ENCODE data around the gene CYTH4. TPM values are rescaled to one million over a fixed set of nuclear protein-coding genes. Genes with fewer than 3 reads are reported as not detected.
A peak's percentile ranks its signal among the peaks of the same experiment; 100 is the strongest.

CYTH4 gene
- total and polyA plus RNA-seq, 2 of the 8 experiments (the other 6 are each of a cell fraction or from before 2014, with no cell fraction given), result 0.09 TPM; not detected in 1

GRCh38 chr22:37298748-37299495, 16.6 kb downstream of the CYTH4 start:
- Histone ChIP-seq H3K9me3 (ENCODE audit: insufficient read depth in 2 of 2, low read depth in 1 of 2, low read length in 1 of 2) (no peaks in the 10 kb centered on the region), H2AK5ac (ENCODE audit: low read depth, low read length) (0 out of 2 replicates have a peak overlapping the region, but pooled peaks have one; percentile 24), H3K23me2 (ENCODE audit: low read depth, low read length) (no peaks in the 10 kb centered on the region; the same call in 1 of the 2 replicates), H2BK12ac (ENCODE audit: low read depth, low read length) (peak overlapping the region; percentile 39; the same call in 1 of the 2 replicates), H2BK120ac (replicated peaks; ENCODE audit: low read depth, low read length) (no peak overlapping the region), H3K4me1 (replicated peaks in 1 of 4; ENCODE audit: control insufficient read depth in 3 of 4, insufficient read depth in 4 of 4, low read length in 3 of 4) (peaks cover 0 to 13% (median 3%) of the 10 kb centered on the region in 4 experiments; a peak in 4 of 7 replicates), H2BK20ac (ENCODE audit: low read length) (no peak overlapping the region), H3K4ac (replicated peaks; ENCODE audit: insufficient read length, low read depth, low read length) (no peak overlapping the region), H4K20me1 (replicated peaks in 1 of 2; ENCODE audit: control insufficient read depth in 1 of 2, insufficient read depth in 2 of 2, low read length in 2 of 2) (no peaks in the 10 kb centered on the region), H3K23ac (ENCODE audit: insufficient read length) (no peak overlapping the region), H3K14ac (ENCODE audit: insufficient read length) (no peak overlapping the region), H3K56ac (replicated peaks; ENCODE audit: insufficient read length, low read depth, low read length) (no peak overlapping the region), H3K4me2 (ENCODE audit: insufficient read depth in 1 of 2, low read depth in 2 of 2, low read length in 2 of 2) (no peak overlapping the region), H3K9ac (replicated peaks in 1 of 4; ENCODE audit: extremely low read depth in 1 of 4, low read depth in 3 of 4, low read length in 3 of 4) (no peak overlapping the region), H3K4me3 (ENCODE audit: extremely low read depth in 1 of 4, insufficient read depth in 2 of 4, low read depth in 3 of 4, low read length in 4 of 4) (no peak overlapping the region), H3K36me3 (ENCODE audit: control insufficient read depth in 2 of 4, insufficient read depth in 4 of 4, low read length in 3 of 4) (no peaks in the 10 kb centered on the region), H4K91ac (replicated peaks; ENCODE audit: insufficient read length, low read length) (no peak overlapping the region), H2BK15ac (ENCODE audit: low read length) (no peak overlapping the region), H3K18ac (ENCODE audit: extremely low read depth, low read length) (no peak overlapping the region), H2AFZ (ENCODE audit: low read length) (no peak overlapping the region), H3K79me1 (ENCODE audit: low read depth, low read length) (no peaks in the 10 kb centered on the region), H4K8ac (ENCODE audit: extremely low read depth, insufficient read depth, low read length) (peak overlapping the region; percentile 75), H3K79me2 (ENCODE audit: control insufficient read depth in 1 of 2, insufficient read depth in 2 of 2, low read length in 2 of 2) (no peaks in the 10 kb centered on the region), H4K5ac (ENCODE audit: insufficient read length, low read depth, low read length) (no peak overlapping the region), H2BK5ac (ENCODE audit: low read depth, low read length) (peak overlapping the region; percentile 66; the same call in 1 of the 2 replicates), H3K27me3 (replicated peaks in 1 of 4; ENCODE audit: control insufficient read depth in 3 of 4, extremely low read depth in 1 of 4, insufficient read depth in 3 of 4, low read length in 3 of 4) (peaks cover 0 to 10% (median 1%) of the 10 kb centered on the region in 4 experiments; a peak in 2 of 7 replicates), H3K27ac (ENCODE audit: low read depth, low read length) (no peak overlapping the region)
- CTCF ChIA-PET (ENCODE audit: partially characterized antibody), result interaction anchor here (1.3 to 3.0 kb wide), 6 partner anchors 14 to 130 kb away, joined by 3 to 11 read pairs (median 4); no protein-coding TSS in a partner anchor
- TF ChIP-seq SP4 (IDR thresholded peaks at IDR 0.05; ENCODE audit: low read length), result no peak
- no peak for TF ChIP-seq SIX5 (IDR thresholded peaks at IDR 0.05; ENCODE audit: low read depth, low read length)
- TF ChIP-seq TCF12 (IDR thresholded peaks at IDR 0.05; ENCODE audit: low read depth, low read length), result no peak
- FAIRE-seq (no peak), DNase-seq (ENCODE audit: low read depth in 1 of 2, low spot score in 2 of 2) (no peak)
- POLR2A ChIA-PET (ENCODE audit: partially characterized antibody), result no interaction called here
- WGBS, 2 experiments (ENCODE audit: extremely low coverage in 1 of 2, insufficient coverage in 1 of 2, insufficient read length in 1 of 2, insufficient replicate concordance in 2 of 2, low coverage in 1 of 2, low lambda C conversion rate in 2 of 2, missing lambda C conversion rate in 1 of 2), result 90% methylated on average over 14 of the region's 17 CpGs; no CpG with 5 or more reads in 1 of the 2 experiments

Measured in H1 (cell line).